Smooth muscle cell of the brain vasculature (primary cell): ENCODE results near the gene IZUMO1R.
"Not testable (repeated sequence)": the region's sequence is repeated elsewhere in the genome, so short reads cannot be mapped to it uniquely, and the experiment has no call there.

Experiments used
- DNase-seq: peaks from one replicate; pipeline ENCODE4 v3.0.0-alpha.2; 2012; ENCODE audit warnings: low read depth, low spot score

IZUMO1R gene

DNA sequence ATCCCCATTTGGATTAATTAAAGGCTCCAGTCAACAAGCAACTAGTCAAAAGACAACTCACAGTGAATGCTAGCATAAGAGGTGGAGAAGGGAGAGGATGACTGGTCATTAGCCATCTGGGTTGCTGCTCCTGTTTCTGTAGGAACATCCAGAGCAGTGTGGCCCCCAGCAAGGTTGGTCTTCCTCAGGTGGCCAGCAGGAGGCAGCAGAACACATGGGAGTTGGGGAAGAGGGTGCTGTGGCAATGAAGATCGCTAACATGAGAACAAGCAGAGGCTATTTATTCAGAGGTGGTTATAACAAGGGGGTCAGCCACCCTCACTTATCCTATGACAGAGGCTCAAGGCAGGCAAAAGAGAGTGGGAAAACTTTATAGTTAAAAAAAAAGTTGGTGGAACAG, 21.3 kb downstream of the IZUMO1R start:
- no peak for DNase-seq

DNA sequence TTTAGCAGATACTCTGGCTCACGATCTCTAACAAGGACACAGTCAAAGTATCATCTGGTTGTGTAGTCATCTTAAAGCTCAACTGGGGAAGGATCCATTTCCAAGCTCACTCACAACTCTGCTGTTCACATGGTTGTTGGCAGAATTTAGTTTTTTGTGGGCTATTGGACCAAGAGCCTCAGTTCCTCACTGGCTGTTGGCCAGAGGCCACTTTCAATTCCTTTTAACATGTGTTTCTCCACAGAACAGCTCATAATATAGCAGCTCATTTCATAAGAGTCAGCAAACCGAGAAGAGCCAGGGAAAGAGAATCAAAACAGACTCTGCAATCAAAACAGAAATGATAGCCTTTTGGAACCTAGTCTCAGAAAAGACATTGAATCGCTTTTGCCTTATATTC, 22.6 kb downstream of the IZUMO1R start:
- DNase-seq: no peak

DNA sequence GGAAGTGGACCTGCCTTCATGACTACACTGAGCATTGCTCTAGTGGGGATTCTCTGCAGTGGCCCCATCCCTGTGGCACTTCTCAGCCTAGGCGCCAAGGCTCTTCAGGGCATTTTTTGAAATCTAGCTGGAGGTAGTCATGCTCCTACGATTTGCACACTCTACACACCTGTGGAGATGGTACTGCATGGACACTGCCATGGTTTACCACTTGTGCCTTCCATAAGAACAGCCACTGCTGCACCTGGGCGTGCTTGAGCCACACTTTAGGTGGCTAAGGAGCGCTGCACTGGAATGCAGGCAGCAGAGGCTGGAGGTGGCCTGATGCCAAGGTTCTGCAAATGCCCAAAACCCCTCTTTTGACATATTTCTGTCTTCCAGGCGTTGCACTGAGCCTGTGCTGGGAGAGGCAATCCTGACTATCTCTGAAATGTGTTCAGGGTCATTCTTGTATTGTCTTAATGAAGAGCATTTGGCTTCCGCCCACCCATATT, 24.3 kb downstream of the IZUMO1R start:
- no peak for DNase-seq

DNA sequence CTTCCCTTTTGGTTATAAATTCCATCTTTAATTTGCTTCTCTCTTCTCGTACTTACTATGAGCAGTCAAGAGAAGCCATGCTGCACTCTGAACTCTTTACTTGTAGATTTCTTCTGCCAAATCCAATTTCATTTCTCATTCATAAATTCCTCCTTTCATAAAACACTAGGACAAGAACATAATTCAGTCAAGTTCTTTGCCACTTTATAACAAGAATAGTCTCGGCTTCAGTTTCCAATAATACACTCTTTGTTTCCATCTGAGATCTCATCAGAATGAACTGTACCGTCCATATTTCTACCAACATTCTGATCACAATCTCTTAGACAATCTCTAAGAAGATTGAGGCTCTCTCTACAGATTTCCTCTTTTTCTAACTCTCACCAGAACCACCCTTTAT, 25.1 kb downstream of the IZUMO1R start:
- no peak for DNase-seq

DNA sequence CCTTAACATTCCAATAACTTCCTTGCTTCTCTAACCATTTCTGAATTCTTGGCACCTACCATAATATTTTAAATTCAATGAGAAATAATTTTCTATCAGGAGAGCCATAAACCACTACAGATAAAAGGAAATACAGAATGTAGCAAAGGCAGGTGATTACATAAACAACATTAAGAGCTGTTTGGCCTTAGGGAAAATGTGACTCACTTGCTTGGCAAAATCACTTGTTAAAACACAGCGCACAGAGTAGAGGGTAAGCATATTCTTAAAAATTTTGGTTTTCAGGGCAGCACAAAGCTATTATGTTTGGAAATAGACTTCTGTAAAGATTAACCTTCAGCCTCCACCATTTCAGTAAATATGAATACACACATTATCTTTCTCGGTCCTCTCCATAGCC, 26.4 kb downstream of the IZUMO1R start:
- DNase-seq: no peak

DNA sequence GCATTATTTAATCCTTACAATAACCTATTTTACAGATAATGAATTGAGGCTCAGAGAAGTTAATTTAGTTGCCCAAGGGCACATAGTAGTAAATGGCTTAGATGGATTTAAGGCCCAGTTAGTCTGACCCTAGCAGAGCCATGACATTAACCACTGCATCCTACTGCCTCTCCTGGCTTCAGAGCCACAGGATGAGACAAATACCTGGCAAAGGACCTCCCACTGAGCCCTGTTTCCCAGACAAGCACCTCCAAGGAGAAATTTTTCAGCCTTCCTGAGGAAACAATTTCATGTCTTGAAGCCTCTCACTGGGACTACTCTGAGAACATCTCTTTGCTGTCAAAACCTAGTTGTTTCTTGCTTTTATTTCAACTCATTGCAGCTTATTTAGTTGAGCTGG, 28.4 kb downstream of the IZUMO1R start:
- no peak for DNase-seq

DNA sequence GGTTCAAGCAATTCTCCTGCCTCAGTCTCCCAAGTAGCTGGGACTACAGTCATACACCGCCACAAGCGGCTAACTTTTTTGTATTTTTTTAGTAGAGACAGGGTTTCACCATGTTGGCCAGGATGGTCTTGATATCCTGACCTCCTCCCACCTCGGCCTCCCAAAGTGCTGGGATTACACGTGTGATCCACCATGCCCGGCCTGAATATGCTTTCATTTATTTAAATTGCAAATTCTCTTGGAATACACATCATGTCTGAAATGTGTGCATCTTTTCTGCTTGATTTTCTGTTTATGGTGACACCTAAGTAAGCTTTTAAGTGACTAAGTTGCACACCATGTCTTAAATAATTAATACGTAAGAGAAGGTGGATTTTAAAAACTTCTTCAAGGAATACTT, 31.7 kb downstream of the IZUMO1R start:
- DNase-seq: no peak

DNA sequence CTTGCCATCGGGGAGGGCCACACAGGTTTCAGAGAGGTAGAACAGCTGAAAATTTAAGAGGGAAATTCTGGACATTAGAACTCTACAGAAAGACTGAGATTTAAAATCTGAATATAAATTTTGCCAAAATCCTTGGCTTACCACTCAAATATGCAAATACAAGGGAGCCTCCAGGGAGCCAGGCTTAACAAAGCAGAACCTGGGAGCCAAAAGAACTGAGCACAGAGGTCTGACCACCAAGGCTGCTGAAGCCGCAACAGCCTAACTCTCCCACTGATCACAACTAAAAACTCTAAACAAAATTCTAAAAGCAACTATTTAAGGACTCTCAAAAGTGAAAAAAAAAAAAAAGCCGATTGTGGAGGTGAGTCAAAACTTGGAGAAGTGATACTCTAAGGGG, 34.3 kb downstream of the IZUMO1R start:
- no peak for DNase-seq

DNA sequence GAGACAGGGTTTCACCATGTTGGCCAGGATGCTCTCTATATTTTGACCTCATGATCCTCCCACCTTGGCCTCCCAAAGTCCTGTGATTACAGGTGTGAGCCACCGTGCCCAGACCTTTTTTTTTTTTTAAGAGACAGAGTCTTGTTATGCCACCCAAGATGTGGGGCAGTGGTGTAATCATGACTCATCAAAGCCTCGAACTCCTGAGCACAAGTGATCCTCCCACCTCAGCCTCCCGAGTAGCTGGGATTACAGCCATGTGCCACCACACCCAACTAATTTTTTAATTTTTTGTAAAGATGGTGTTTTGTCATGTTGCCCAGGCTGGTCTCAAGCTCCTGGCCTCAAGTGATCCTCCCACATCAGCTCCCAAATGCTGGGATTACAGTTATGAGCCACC, 37.9 kb downstream of the IZUMO1R start:
- no peak for DNase-seq

DNA sequence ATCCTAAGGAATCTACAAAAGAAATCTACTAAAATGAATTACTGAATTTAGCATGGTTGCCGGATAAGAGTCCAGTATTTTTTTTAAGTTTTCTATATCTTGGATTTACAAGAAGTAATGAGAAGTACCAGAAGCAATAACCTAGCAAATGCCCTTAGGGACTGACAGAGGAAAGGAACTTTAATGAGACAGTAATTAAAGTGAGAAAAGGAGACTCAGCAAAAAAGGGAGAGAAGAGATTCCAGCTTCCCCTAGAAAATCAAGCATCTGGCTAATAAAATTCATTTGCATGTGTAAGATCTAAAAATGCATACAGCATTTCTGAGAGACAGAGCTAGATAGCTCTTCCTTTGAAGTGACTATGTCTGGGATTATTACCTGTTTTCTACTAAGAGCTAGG, 39.1 kb downstream of the IZUMO1R start:
- no peak for DNase-seq

DNA sequence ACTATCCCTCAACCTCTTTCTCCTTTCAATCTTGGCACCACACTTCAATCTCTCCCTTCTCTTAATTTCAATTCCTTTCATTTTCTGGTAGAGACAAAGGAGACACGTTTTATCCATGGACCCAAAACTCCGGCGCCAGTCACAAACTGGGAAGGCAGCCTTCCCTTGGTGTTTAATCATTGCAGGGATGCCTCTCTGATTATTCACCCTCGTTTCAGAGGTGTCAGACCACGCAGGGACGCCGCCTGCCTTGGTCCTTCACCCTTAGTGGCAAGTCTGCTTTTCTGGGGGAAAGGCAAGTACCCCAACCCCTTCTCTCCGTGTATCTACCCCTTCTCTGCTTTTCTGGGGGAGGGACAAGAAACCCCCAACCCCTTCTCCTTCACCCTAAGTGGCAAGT, 41.9 kb downstream of the IZUMO1R start:
- not testable (repeated sequence) for DNase-seq

DNA sequence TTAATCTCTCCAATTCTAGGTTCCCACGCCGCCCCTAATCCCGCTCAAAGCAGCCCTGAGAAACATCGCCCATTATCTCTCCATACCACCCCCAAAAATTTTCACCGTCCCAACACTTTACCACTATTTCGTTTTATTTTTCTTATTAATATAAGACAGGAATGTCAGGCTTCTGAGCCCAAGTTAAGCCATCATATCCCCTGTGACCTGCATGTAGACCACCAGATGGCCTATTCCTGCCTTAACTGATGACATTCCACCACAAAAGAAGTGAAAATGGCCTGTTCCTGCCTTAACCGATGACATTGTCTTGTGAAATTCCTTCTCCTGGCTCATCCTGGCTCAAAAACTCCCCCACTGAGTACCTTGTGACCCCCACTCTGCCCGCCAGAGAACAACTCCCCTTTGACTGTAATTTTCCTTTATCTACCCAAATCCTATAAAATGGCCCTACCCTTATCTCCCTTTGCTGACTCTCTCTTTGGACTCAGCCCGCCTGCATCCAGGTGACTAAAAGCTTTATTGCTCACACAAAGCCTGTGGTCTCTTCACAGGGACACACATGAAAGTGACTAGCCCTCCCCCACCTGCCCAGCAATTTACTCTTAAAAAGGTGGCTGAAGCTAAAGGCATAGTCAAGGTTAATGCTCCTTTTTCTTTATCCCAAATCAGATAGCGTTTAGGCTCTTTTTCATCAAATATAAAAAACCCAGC, 46.6 kb downstream of the IZUMO1R start:
- not testable (repeated sequence) for DNase-seq
